Smooth muscle cell (in vitro differentiated cells): ENCODE measurements around the gene SAMD13. TPM values are rescaled to one million over a fixed set of nuclear protein-coding genes. Genes with fewer than 3 reads are reported as not detected.

Experiments used
- DNase-seq: peaks from one replicate; lab custom pipeline; 2025; ENCODE audit not compliant: unreplicated experiment; lab: John Stamatoyannopoulos, UW
- H2AFZ ChIP-seq: fragments of 200-600 bp; sonication (generic); 2 replicates; pipeline ENCODE4 v1.6.0; 2016; ENCODE audit warnings: antibody characterized with exemption, low read depth, mild to moderate bottlenecking
- H3F3A ChIP-seq: fragments of 200-600 bp; sonication (generic); 2 replicates; pipeline ENCODE4 v1.6.0; 2017; ENCODE audit warnings: antibody characterized with exemption, low read depth
- H3K27ac ChIP-seq: fragments of 200-600 bp; sonication (generic); 2 replicates; pipeline ENCODE4 v1.5.1; 2016; ENCODE audit warnings: low read depth, mild to moderate bottlenecking
- H3K27me3 ChIP-seq: fragments of 200-600 bp; sonication (generic); 2 replicates; pipeline ENCODE4 v1.6.1; 2016; ENCODE audit warnings: low read depth, mild to moderate bottlenecking
- H3K36me3 ChIP-seq: fragments of 200-600 bp; sonication (generic); 2 replicates; pipeline ENCODE4 v1.5.1; 2016; ENCODE audit warnings: low read depth
- H3K4me1 ChIP-seq: fragments of 200-600 bp; sonication (generic); 2 replicates; pipeline ENCODE4 v1.5.1; 2016; ENCODE audit warnings: low read depth
- H3K4me2 ChIP-seq: fragments of 200-600 bp; sonication (generic); 2 replicates; pipeline ENCODE4 v1.6.0; 2016; ENCODE audit warnings: mild to moderate bottlenecking
- H3K4me3 ChIP-seq: fragments of 200-600 bp; sonication (generic); 2 replicates; pipeline ENCODE4 v1.5.1; 2016; ENCODE audit warnings: mild to moderate bottlenecking
- H3K79me2 ChIP-seq: fragments of 200-600 bp; sonication (generic); 2 replicates; pipeline ENCODE4 v1.6.0; 2016; ENCODE audit warnings: low read depth, mild to moderate bottlenecking
- H3K9ac ChIP-seq: fragments of 200-600 bp; sonication (generic); 2 replicates; pipeline ENCODE4 v1.6.0; 2016; ENCODE audit warnings: low read depth
- H3K9me3 ChIP-seq: fragments of 200-600 bp; sonication (generic); replicated peaks from 2 replicates; pipeline ENCODE4 v1.5.1; 2016; ENCODE audit warnings: low read depth
- H4K20me1 ChIP-seq: fragments of 200-600 bp; sonication (generic); 2 replicates; pipeline ENCODE4 v1.6.0; 2016; ENCODE audit warnings: low read depth
- CTCF ChIP-seq: fragments of 200-600 bp; sonication (generic); IDR thresholded peaks from 2 replicates; pipeline ENCODE4 v1.5.1; 2017; ENCODE audit warnings: borderline replicate concordance, mild to moderate bottlenecking, antibody characterized with exemption; ENCODE audit not compliant: insufficient read depth, poor library complexity, severe bottlenecking
- WGBS: methylation state at CpG from one replicate; pipeline ENCODE4 v1.1.7; 2016; ENCODE audit warnings: low lambda C conversion rate; 5-methylcytosine and 5-hydroxymethylcytosine counted together
- polyA plus RNA-seq: library from polyadenylated mRNA; unstranded; fragments of >200 nt; fragmentation: Nextera tagmentation; extraction: Ambion mirVana; gene quantifications from 2 replicates; pipeline ENCODE4 v1.2.1, GENCODE V29; 2016
- total RNA-seq: library from RNA; depleted of rRNA; stranded (reverse); fragments of >200 nt; gene quantifications from 2 replicates; pipeline ENCODE4 v1.2.3, GENCODE V29; 2014

SAMD13 gene
- total and polyA plus RNA-seq, 2 experiments from 2014 or later: 0.66 to 2.7 TPM

- Histone ChIP-seq H3K9ac (peak overlapping the region; percentile 69), H3K27ac (peak overlapping the region; percentile 30), H3K4me3 (peak overlapping the region; percentile 99), H3K79me2 (no peaks in the 10 kb centered on the region), H3K27me3 (no peaks in the 10 kb centered on the region), H4K20me1 (no peaks in the 10 kb centered on the region), H3K36me3 (no peaks in the 10 kb centered on the region), H3K4me2 (peak overlapping the region; percentile 99), H3F3A (peaks cover 14% of the 10 kb centered on the region), H3K9me3 (no peaks in the 10 kb centered on the region), H2AFZ (peak overlapping the region; percentile 100), H3K4me1 (peaks cover 41% of the 10 kb centered on the region)
- WGBS: under 1% methylated on average over 30 of the region's 34 CpGs
- no peak for TF ChIP-seq CTCF
- DNase-seq: peak; percentile 42
Observed at GRCh38 chr1:84298328-84298683, 3.2 kb upstream of the SAMD13 start.

GRCh38 chr1:84298684-84299535 is 2.6 kb upstream of the SAMD13 start:
- H3K9me3 ChIP-seq: no peaks in the 10 kb centered on the region
- H3K27me3 ChIP-seq: no peaks in the 10 kb centered on the region
- TF ChIP-seq CTCF: no peak
- H2AFZ ChIP-seq: peak overlapping the region; percentile 100
- peak overlapping the region; percentile 69 for H3K9ac ChIP-seq
- H3K79me2 ChIP-seq: no peaks in the 10 kb centered on the region
- H3K4me1 ChIP-seq: peaks cover 47% of the 10 kb centered on the region
- peak; percentile 42 for DNase-seq
- H3F3A ChIP-seq: peaks cover 14% of the 10 kb centered on the region
- 3% methylated on average over 48 of the region's 50 CpGs for WGBS
- H4K20me1 ChIP-seq: no peaks in the 10 kb centered on the region
- H3K27ac ChIP-seq: peak overlapping the region; percentile 30
- peak overlapping the region; percentile 99 for H3K4me2 ChIP-seq
- peak overlapping the region; percentile 99 for H3K4me3 ChIP-seq
- no peaks in the 10 kb centered on the region for H3K36me3 ChIP-seq

GRCh38 chr1:84299536-84300170 is 1.9 kb upstream of the SAMD13 start:
- Histone ChIP-seq H3F3A (peaks cover 14% of the 10 kb centered on the region), H3K27ac (peak overlapping the region; percentile 30), H3K79me2 (no peaks in the 10 kb centered on the region), H3K27me3 (no peaks in the 10 kb centered on the region), H3K4me3 (peak overlapping the region; percentile 99), H3K9me3 (no peaks in the 10 kb centered on the region), H4K20me1 (no peaks in the 10 kb centered on the region), H3K36me3 (no peaks in the 10 kb centered on the region), H3K4me2 (peak overlapping the region; percentile 99), H3K9ac (no peak overlapping the region), H3K4me1 (peaks cover 47% of the 10 kb centered on the region), H2AFZ (peak overlapping the region; percentile 100)
- no peak for DNase-seq
- no peak for TF ChIP-seq CTCF
- WGBS: 50% methylated on average over 4 of the region's 4 CpGs
